Measurements from ENCODE around the gene ATAD3B.
A peak's percentile ranks its signal among the peaks of the same experiment; 100 is the strongest.
"Not testable (repeated sequence)": the region's sequence is repeated elsewhere in the genome, so short reads cannot be mapped to it uniquely, and the experiment has no call there.

The ATAD3B gene

DNA sequence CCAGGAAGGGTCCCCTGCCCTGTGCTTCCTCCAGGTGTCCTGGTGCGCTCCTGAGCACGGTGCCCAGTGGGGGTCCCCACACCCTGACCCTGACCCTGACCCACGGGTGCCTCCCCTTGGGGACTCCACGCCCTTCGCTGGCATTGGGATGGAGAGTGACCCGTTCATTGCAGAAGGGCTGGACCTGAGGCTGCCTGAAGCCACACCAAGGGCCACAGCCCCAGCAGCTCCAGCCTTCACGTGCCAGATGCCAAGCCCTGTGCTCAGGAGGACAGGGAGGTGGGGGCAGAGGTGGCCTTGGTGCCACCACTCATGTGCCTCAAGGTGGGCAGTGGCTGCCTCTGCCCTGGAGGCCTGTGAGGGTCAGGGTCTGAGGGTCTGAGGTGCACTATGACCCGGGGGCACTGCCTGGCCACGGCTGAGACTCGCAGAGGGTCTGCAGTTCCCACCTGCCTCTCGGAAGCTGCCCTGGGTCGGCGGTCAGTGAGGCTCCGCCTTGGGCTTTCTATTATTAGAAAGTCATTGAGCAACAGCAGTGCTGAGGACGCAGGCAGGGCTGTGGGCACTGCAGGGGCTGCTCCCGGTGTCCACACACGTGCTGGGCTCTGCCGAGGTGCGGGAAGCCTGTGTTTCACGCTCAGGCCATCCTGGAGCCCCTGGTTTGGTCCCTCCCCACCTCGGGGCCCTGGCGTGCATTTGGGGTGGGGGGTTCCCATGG lies 61.8 kb downstream of the ATAD3B start:
- not testable (repeated sequence) for DNase-seq (ENCODE audit: low read depth in 2 of 2)

DNA sequence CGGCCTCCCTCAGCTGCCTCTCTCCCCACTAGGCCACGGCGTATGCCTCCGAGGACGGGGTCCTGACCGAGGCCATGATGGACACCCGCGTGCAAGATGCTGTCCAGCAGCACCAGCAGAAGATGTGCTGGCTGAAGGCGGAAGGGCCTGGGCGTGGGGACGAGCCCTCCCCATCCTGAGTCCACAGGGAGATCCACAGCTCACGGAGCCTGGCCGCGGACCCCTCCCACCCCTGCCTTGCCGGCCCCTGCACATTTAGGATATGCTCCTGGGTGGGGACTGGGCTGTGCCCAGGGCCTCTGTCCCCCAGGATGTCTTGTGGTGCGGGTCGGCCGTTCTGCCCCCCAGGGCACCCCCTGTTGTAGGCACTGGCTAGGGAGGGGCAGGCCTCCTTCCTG lies 62.3 kb downstream of the ATAD3B start:
- DNase-seq (ENCODE audit: low read depth in 2 of 2): not testable (repeated sequence)

DNA sequence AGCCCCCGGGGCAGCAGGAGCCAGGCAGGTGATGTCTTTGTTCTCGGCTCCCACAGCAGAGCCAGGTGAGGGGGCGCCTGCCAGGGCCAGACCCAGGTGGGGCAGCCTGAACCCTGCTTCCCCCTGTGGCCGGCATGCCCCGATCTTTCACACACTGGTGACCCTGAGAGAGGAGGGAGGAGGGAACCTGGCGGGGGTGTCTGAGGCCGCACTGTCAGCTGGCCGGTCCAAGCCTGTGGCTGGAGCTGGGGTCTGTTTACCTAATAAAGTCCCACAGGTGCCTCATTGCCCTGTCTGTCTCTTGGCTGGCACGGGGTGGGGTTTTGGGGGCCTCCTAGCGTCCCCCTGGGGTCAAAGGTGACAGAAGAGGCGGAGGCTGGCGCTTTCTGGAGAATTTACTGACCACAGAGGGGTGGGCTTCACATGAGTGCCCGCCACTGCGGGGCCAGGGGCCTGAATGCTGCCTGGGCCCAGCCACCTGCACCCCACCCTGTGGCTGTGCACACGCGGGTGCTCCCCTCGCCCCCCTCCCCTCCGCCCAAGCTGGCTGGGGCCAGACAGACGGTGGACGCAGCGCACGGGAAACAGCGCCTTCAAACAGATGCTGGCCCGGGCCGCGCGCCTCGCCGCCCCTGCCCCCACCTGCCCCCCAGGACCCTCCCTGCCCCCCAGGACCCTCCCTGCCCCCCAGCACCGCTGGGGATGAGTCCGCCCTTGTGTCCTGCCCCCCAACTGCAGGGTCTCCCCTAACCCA lies 63.0 kb downstream of the ATAD3B start:
- DNase-seq (ENCODE audit: low read depth in 2 of 2): no peak

DNA sequence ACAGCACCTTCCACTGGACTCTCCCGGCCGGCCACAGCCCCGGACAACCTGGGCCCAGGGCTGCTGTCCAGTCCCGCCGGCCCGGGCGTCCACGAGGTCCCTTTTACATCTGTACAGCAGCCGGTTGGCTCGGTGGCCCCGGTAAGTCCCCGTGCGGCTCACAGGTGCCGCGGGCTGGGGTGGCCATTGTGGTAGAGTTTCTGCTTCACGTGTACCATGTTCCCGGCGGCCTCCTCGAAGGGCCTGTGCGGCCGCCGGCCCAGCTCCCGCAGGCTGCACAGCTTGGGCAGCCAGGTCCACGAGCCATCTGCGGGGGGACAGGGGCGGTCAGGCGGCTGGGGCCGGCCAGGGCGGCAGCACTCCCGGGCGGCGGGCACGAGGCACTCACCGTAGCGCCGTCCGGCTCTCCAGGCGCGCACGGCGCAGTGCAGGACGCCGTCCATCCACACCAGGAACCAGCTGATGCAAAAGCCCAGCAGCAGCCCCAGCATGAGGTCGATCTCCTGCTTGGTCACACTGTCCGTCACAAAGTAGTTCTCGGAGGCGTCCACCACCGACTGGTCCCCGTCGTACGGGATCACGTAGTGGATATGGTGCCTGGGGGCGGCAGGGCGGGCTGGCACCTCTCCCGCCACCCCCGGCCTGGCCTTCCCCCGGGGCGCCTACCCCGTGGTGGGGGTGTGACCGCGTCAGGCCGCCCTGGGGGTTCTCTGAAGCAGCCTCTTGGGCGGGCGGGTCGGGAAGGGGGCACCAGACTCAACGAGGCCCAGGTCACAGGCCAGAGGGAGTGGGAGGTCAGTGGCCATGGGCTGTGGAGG lies 63.8 kb downstream of the ATAD3B start:
- no peak for DNase-seq (ENCODE audit: low read depth in 2 of 2)

DNA sequence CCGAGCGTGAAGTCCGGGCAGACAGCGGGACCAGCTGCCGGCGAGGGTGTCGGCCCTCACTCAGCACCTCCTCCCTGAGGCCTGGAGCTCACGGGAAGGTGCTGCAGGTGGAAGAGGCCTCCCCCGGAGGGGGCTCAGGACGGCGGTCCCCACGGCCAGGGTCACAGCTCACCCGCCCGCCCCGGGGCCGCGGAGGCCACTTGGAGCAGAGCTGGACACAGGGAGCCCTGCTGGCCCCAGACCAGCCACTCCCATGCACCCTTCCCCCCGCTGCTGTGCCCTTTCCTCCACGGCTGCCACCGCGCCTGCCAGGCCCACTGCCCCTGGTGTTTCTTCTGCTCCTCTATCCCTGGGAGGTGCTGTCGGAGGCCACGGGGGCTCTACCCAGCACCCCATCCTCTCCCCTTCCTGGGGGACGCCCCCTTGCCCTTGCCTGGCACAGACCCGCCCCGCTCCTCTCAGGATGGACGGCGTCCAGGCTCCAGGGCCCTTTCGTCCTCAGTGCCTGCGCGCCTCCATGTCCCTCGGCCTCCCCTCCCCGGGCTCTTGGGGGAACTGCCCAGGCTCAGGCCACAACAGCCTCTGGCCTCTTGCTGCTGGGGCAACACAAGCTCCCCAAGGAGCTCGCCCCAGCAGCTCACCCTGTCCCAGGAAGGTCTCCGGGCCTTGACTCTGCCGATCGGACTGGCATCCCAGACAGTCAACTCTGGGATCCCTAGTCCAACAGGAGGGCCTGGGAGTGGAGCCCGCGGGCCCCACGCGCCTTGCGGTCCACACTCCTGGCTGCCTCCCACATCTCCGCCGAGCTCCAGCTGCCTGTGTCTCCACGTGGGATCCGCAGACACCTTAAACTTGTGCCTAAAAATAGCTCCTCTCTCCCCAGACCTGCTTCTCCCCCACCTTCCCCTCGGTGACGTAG lies 64.7 kb downstream of the ATAD3B start:
- DNase-seq (ENCODE audit: low read depth in 2 of 2): no peak

DNA sequence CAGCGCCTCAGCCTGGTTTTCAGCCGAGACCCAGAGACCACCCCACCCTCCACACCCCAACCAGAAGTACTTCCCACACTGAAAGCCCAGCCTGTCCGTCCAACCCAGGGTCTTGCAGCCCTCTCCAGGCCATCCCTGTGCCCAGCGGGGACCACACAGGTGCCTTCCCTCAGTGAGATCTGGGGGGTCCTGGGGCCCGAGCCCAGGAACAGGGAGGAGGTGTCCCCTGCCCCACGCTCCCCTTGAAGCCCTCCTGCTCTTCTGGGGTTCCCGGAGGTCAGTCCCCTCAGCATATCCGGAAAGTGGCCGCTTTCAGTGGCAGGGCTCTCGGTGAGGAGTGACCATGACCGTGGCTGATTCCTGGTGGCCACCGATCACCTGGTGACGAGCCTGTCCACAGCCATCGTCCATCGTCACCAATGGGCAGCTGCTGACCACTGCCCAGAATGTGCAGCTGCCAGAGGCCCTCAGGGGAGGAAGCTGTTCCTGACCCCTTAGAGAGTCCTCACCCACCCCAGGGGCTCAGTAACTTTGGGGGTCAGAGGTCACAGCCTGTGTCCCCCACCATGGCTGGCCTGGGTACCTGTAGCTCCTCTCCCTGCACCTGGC lies 65.5 kb downstream of the ATAD3B start:
- DNase-seq (ENCODE audit: low read depth in 2 of 2): no peak

DNA sequence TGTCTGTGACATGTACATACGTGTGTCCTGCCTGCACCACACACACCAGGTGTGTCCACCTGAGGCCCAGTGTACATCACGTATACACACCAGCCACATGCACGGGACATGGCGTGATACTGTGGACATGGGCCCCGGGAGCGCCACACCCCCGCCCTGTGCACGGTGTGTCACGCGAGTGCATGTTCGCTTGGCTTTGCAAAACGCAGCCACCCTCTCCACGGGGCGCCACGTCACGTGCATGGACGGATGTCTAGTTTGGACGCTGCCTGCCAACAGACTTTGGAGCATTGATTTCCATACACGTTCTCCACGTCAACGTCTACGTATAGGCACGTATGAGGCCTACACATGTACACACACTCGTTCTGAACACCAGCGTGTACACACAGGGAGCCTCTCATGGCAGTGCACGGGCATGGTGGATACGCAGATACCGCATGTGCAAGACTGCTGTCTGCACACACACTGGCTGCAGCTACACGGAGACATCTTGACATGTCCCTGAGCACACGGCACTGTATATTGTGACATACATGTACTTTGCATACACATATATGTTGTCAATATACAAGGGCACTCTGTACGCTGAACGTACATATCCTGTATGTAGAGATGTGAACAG lies 66.2 kb downstream of the ATAD3B start:
- no peak for DNase-seq (ENCODE audit: low read depth in 2 of 2)

DNA sequence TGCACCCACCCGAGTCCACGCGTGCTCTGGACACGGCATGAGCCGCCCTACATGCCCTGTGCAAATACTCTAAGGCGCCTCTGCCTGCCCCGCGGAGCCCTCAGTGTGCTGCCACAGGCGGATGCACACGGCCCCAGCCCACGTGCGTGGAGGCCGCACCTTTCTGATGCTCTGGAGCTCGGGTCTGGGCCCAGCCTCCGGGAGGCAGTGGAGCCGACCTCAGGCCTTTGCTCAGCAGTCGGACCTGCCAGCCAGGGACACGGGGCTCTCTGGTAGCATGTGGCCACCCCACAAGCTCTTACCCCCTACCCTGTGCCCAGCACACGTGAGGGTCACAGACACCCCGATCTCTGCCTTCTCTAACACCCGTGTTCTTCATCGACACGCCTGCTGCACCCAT lies 66.8 kb downstream of the ATAD3B start:
- no peak for DNase-seq (ENCODE audit: low read depth in 2 of 2)

DNA sequence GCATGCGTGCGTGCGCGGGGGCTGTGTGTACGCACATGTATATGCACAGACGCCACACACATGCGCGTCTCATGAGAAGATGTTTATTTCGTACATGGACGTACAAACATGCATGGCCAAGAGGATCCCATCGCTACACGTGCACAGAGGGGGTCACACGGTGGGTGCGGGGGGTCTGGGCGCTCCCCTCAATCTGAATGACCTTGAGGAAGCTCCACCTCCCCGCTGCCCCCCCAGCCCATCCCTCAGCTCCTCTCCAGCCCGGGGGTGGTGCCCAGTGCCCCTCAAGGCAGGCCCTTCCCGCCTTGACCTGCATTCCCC lies 67.4 kb downstream of the ATAD3B start:
- DNase-seq (ENCODE audit: low read depth in 2 of 2): no peak

DNA sequence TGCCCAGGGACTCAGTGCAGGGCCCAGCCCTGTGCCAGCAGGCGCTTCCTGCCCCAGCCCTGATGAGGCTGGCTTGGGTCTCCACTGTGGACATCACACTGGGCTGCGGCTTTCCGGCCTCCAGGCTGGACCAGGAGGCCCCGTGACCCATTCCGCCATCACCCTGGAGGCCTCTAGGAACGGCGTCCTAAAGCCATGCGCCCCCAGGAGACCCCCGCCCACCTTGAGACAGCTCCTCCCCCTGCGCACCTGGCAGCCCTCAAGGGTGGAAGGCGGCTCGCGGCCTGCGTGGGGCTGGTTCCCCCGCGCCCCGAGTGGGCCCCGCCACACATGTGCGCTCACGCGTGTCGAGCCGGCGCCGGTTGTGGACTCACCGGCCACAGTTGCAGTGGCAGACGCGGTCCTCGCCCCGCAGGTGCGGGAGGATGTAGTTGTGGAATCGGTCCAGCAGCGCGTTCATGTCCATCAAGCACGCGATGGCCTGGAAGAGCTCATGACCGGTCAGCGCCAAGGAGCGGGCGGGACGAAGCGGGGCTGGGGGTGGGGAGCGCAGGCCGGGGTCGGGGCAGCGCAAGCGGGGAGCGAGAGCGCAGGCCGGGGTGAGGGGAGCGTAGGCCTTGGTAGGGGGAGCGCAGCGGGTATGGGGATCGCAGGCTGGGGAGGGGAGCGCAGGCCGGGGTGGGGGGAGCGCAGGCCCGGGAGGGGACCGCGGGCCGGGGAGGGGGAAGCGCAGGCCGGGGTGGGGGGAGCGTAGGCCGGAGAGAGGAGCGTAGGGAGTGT lies 67.9 kb downstream of the ATAD3B start:
- DNase-seq (ENCODE audit: low read depth in 2 of 2): no peak

DNA sequence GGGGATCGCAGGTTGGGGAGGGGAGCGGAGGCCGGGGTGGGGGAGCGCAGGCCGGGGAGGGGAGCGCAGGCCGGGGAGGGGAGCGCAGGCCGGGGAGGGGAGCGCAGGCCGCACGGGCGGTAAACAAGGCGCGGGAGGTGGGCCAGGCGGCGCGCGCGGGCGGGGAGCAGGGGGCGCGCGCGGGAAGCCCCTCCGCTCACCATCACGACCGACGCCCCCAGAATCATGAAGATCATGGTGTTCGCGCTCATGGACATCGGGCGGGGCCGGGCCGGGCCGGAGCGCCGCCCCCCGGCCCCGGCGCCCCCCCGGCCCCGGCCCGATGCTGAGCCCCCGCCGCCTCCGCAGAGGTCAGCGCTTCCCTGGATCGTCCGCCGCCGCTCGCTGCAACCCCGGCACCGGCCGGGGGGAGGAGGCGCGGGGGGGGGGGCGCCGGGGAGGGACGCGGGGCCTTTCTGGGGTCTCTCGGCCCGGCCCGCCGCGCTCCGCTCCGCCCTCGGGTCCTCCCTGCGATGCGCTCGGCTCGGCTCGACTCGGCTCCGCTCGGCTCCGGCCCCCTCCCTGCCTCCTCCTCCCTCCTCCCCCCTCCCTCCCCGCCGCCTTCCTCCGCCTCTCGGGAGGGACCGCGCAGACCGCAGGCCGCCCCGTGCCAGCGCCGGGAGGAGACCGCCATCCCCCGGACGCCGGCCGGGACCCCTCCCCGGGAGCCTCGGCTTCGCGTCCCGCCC lies 68.7 kb downstream of the ATAD3B start, which contains the start of gene TMEM240:
TSS of gene TMEM240 (minus strand) at position 535 of the 728 bp plus-strand sequence. CDS start at position 257, 278 bp downstream.
- DNase-seq (ENCODE audit: low read depth in 2 of 2): peak; percentile 41 to 45

DNA sequence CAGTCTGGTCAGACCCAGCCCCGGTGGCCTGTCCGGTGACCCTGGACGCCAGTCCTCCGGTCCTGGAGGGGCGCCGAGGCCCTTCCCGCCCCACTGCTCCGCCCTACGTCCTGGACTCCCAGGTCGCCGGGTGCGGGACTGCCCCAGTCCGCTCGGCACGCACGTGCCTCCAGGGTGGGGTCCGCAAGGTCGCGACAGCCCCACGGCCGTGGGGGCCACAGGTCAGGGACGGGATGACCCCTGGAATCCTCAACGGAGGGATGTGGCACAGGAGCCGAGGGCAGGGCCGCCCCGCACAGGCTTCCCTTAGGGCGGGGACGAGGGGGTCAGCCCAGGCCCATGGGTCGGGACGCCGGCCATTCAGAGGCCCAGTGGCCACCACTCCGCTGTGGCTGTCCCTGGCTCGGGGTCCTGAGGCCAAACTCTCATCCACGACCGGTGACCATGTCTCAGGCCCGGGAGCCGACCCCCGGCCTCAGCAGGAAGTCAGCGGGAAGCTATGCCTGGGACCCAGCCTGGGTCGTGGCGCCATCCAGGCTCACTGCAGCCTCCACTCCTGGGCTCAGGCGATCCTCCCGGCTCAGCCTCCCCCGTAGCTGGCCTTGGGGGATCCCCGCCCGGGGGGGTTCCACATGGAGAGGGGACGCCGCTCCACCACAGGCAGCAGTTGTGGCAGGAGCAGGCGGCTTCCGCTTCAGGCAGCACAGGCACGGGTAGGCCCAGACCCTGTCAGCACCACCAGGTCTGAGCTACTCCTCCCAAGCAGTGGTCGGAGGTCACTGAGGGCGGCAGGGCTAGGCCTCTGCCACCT lies 69.5 kb downstream of the ATAD3B start:
- DNase-seq (ENCODE audit: low read depth in 2 of 2): no peak

DNA sequence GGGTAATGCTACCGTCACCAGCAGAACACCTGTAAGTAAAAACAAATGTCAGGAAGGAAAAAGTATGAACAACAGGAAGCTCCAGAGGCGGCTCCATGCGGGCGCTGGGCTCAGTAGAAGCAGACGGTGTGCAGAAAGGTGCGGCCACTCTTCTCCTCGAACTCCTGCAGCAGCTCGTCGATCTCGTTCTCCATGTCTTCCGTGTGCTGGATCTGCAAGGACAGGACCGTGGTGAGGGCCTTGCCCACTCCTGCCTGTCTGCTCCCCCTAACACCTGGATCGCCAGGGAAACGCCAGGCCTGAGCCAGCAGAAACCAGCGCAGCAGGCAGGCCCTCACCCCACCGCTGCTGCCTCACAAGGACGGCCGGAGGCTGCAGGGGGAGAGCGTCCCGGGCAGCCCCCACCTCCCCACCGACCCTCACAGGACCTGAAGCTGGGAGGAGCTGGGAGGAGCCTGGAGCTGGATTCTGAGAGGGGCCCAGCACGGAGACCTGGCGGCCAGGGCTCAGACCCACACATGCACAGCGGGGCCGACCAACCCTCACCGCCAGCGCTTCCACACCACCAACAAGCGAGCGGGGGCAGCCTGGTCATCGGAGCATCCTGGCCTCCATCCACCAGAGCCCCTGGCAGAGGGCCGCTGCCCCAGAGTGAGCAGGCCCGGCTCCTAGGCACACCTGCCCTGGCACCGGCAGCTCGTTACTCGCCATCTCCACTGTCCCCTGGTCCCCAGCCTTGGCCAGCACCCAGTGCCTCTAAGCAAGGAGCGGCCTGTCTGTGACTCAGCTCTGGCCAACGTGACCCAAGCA lies 70.6 kb downstream of the ATAD3B start:
- DNase-seq (ENCODE audit: low read depth in 2 of 2): no peak

DNA sequence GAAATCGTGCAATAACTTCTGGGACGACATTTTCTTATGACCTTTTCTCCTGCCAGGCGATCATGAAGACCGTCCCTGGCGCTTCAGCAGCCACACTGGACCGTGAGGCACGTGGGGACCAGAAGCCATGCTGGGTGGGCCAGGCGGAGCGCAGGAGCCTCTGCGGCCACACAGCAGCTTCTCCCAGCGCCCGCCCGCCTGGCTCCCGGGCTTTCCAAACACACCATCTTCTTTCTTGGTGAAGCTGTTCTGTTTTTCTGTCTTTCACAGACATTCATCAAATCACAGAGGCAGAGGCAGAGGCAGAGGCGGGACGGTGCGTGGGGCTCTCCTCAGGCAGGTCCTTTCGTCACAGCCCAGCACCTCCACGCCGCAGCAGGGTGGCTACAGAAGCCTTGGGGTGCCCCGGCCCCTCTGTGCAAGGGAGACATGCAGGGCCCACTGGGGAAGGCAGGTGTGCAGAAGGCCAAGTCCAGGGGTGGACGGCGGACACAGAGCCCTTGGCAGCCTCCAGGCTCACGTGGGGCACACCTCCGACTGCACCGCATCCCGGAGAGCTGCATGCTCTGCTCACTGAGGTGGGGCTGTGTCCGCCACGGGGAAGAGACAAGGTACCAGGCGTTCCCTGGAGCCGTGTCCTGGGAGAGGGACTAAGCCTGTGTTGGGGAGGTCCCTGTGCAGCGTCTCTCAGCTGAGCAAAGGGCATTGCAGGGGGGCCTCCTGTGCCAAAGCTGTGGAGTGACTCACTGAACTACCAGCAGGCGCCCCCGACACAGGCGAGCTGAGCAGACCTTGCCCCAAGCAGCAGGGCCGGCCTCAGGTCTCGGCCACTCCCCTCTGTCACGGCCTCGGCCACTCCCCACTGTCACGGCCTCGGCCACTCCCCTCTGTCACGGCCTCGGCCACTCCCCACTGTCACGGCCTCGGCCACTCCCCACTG lies 71.5 kb downstream of the ATAD3B start:
- DNase-seq (ENCODE audit: low read depth in 2 of 2): no peak

DNA sequence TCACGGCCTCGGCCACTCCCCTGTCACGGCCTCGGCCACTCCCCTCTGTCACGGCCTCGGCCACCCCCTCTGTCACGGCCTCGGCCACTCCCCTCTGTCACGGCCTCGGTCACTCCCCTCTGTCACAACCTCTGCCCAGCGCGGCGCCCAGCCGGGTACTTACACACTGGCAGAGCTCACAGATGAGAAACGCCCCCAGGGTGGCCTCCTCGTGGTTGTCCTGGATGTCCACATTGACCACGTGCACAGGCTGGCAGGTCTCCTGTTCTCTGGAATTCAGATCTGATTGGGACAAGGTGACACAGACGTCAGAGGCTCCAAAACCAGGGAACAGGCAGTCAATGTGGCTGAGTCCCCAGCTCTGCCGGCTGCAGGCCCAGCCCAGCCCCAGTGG lies 72.1 kb downstream of the ATAD3B start:
- no peak for DNase-seq (ENCODE audit: low read depth in 2 of 2)

DNA sequence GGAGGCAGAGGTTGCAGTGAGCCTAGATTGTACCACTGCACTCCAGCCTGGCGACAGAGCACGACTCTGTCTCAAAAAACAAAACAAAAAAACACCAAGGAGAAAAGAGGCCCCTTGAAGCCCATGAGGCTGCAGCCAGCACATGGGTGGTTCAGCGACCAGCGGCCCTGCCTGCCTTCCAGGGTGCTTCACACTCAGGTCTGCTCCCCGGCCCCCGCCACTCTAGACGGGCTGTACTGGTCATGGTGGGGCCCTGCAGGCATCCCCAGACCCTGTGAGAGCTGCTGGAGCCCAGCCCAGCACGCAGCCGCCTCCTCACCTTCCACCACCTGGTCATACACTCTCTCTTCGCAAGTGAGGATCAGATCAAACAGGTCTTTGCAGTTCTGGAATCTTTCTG lies 73.0 kb downstream of the ATAD3B start:
- no peak for DNase-seq (ENCODE audit: low read depth in 2 of 2)

Measured in activated CD4-positive, alpha-beta T cell treated with anti-CD3 and anti-CD28 coated beads for 24 hours (primary cell).